ENCODE measurements around the gene MACROH2A1.

- TF ChIP-seq CTCF (IDR thresholded peaks at IDR 0.05; ENCODE audit: insufficient read depth, low read length), result no peak
- no peak for TF ChIP-seq REST (IDR thresholded peaks at IDR 0.05; ENCODE audit: insufficient replicate concordance, low read depth)
- no peak for TF ChIP-seq POLR2AphosphoS5 (IDR thresholded peaks at IDR 0.05; ENCODE audit: low read depth)
- no peak for TF ChIP-seq SPI1 (IDR thresholded peaks at IDR 0.05; ENCODE audit: borderline replicate concordance, low read depth)
- no peak for TF ChIP-seq GABPA (IDR thresholded peaks at IDR 0.05; ENCODE audit: low read depth)
Measured at GRCh38 chr5:135362102-135362501, 36.9 kb downstream of the MACROH2A1 start.
